ENCODE results near the gene IL17RA.
"Not testable (repeated sequence)": the region's sequence is repeated elsewhere in the genome, so short reads cannot be mapped to it uniquely, and the experiment has no call there.

IL17RA gene

DNA sequence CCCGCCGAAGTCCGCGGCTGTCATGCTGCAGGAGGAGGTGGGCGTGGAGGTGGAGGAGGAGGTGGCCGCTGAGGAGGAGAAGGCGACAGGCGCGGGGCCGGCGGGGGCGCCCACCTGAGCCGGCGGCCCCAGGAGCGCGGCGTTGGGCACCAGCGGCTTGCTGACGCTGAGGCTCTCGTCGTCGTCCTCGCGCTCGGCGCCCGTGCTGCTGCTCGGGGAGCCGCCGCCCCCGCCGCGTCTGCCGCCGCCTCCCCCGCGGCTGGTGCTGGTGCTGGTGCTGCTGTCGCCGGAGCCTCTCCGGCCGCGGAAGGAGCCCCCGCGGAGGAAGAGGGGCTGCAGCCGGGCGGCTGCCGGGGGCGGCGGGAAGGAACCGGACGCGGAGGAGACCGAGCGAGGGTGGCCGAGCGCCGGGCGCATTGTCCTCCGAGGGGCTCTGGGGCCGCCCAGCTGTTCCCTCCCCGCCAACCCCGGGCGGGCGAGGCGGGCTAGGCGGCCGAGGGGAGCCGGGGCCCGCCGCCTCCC, 36.0 kb downstream of the IL17RA start:
- FAIRE-seq = no peak

- FAIRE-seq = no peak
Observed at GRCh38 chr22:17121233-17122195, 36.7 kb downstream of the IL17RA start, which contains the start of gene TMEM121B. TSS of gene TMEM121B (minus strand) at chr22:17121360. CDS start at chr22:17121127, 233 bp downstream.

GRCh38 chr22:17130199-17130598, 45.4 kb downstream of the IL17RA start:
- FAIRE-seq = no peak

- FAIRE-seq = no peak
Observed at GRCh38 chr22:17131686-17132085, 46.9 kb downstream of the IL17RA start.

- no peak for FAIRE-seq
Observed at GRCh38 chr22:17132112-17132511, 47.3 kb downstream of the IL17RA start.

GRCh38 chr22:17133137-17133536, 48.3 kb downstream of the IL17RA start:
- no peak for FAIRE-seq

- FAIRE-seq = no peak
Observed at GRCh38 chr22:17135153-17135760, 50.5 kb downstream of the IL17RA start.

- FAIRE-seq = no peak
Observed at GRCh38 chr22:17137170-17137569, 52.4 kb downstream of the IL17RA start.

GRCh38 chr22:17137861-17138425, 53.1 kb downstream of the IL17RA start:
- no peak for FAIRE-seq

- no peak for FAIRE-seq
Observed at GRCh38 chr22:17138513-17138912, 53.7 kb downstream of the IL17RA start.

GRCh38 chr22:17140022-17140421, 55.2 kb downstream of the IL17RA start:
- no peak for FAIRE-seq

DNA sequence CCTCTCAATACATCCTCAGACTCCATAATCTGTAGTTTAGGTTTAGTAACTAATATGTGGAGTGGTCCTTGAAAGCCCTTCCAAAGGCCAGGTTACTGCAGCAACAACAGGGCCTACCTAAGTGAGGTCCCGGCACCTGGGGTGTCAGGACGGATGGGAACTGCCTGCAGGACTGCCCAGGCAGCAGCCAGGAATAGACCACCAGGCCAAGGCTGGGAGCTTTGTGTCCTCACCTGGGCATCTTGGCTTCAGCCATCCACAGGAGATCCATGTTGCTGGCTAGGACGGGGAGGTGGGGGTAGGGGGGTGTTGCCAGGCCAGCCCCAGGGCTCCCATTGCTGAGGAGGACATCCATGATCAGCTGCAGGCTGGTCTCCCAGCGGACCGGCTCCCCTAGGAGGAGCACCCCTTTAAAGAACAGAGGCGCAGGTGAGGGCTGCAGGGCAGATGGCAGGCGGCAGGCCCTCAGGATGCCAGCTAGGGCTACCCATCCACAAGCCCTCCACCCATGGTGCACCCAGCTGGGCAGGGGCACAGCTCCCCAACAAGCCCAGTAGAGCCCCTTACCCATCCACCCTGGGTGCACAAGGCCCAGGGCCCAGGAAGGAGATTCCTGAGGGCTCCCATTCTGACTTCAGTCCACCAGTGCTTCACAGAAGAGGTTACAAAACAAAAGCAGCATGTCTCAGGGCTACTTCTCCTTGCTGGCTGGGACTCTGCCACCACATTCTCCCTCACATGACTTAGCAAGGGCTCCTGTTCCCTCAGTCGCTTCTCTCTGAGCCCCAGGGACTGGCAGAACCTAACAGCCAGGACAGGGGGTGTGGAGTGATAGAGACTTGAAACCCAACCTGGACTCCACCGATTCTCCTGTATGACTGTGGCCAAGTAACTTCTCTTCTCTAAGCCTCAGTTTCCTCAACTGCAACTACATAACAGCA, 56.3 kb downstream of the IL17RA start:
- no peak for FAIRE-seq

- no peak for FAIRE-seq
Observed at GRCh38 chr22:17143101-17143500, 58.3 kb downstream of the IL17RA start.

DNA sequence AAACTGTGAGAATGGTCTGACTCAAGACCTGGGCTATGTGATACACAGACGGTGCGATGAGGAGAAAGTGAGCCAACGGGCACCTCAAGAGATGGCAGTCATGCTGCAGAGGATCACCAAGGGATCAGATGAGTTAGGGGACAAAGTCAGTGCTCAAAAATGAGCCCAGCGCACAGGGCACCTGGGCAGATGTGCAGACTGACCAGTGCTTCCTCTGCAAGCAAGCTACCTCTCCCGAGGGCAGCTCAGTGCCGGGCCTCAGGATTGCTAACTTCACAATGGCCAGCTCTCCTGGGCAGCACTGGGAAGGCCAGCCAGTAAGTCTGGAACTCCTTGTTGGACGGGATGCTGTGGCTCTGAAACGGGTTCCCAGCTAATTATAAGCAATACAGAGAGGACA, 59.0 kb downstream of the IL17RA start:
- FAIRE-seq = no peak

DNA sequence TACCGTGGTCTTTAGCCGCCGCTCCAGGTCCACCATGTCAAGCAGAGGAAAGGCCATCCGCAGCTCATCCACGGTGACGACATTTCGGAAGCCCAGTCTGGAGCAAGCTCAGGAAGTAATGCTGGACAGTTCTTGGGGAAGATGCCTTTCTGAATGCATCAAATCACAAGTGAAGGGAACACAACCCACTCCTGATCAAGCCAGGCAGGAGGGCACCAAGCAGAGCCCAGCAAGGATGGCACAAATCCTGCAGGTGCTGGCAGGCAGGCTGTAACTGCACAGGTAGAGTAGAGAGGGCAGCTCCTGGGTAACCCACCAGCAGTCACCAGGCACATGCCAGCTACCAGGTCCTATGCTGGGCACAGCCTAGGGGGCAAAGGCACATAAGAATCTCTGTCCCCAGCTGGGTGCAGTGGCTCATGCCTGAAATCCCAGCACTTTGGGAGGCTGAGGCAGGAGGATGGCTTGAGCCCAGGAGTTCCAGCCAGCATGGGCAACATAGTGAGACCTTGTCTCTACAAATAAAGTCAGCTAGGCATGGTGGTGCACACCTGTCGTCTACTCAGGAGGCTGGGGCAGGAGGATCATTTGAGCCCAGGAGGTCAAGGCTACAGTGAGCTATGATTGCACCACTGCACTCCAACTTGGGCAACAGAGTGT, 60.4 kb downstream of the IL17RA start:
- no peak for FAIRE-seq

DNA sequence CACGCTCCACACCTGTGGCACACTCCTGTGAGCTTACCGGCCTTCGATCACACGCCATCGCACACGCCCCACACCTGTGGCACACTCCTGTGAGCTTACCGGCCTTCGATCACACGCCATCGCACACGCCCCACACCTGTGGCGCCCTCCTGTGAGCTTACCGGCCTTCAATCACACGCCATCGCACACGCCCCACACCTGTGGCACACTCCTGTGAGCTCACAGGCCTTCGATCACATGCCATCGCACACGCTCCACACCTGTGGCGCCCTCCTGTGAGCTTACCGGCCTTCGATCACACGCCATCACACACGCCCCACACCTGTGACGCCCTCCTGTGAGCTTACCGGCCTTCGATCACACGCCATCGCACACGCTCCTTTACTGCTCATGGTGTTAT, 62.7 kb downstream of the IL17RA start:
- FAIRE-seq = not testable (repeated sequence)

GRCh38 chr22:17149076-17149815, 64.4 kb downstream of the IL17RA start:
- no peak for FAIRE-seq

DNA sequence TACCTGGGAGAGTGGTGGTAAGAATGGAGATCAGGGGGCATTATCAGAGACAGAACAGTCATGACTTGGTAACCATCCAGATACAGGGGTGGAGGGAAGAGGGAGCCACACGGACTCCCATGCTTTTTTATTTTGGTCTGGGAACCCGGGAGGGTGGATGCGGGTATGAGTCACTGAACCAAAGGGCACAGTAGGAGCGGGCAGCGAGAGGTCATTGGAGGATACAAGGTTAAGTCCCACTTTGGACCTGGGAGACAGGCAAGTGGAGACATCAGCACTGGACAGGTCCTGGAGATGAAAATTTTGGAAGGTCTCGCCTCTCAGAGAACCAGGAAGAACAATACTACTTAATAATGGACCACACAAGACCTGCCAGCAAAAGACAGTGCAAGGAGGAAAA, 67.5 kb downstream of the IL17RA start:
- FAIRE-seq = no peak

DNA sequence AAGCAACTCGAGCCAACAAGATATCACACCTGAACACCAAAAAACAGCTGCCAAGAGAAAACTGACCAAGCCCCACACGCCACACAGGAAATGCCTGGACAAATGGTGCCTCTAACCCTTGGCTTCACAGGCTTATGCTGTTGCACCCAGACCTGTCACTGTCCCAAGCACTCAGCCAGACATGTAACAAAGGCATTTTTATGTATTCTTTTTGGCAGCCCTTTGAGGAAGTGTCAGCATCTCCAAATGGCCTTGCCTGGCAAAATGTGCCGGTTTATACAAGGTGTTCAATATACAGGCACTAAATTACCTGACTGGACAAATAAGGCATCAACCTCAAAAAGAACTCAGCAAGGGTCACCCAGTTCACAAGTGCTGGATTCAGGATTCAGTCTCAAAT, 68.2 kb downstream of the IL17RA start:
- no peak for FAIRE-seq

GRCh38 chr22:17155941-17156340, 71.1 kb downstream of the IL17RA start:
- FAIRE-seq = no peak

GRCh38 chr22:17157714-17158113, 72.9 kb downstream of the IL17RA start:
- FAIRE-seq = no peak
